Uterus (tissue), 4 donors: ENCODE measurements around the gene ABCG1. TPM values are rescaled to one million over a fixed set of nuclear protein-coding genes. Genes with fewer than 3 reads are reported as not detected.

Experiments used
- DNase-seq, 2 donors: peaks; one replicate each; pipeline ENCODE4 v3.0.0-alpha.2; 2019 to 2020
- H3K27ac ChIP-seq, 2 donors: fragments of 200-600 bp; sonication (generic); 1 replicate in 1 of 2; 2 replicates in 1 of 2; pipeline ENCODE4 v1.5.1; 2016 to 2018
- H3K27me3 ChIP-seq, 2 donors: fragments of 200-600 bp; sonication (generic); one replicate each; pipeline ENCODE4 v1.5.1; 2018 to 2019; ENCODE audit warnings: control low read depth in 1 of 2
- H3K36me3 ChIP-seq, 2 donors: fragments of 200-600 bp; sonication (generic); one replicate each; pipeline ENCODE4 v1.5.1; 2019; ENCODE audit warnings: control low read depth in 1 of 2
- H3K4me1 ChIP-seq, 2 donors: fragments of 200-600 bp; sonication (generic); one replicate each; pipeline ENCODE4 v1.5.1; 2018 to 2019; ENCODE audit warnings: control low read depth in 1 of 2
- H3K4me3 ChIP-seq, 2 donors: fragments of 200-600 bp; sonication (generic); 1 replicate in 1 of 2; 2 replicates in 1 of 2; pipeline ENCODE4 v1.5.1; 2018 to 2019; ENCODE audit warnings: mild to moderate bottlenecking in 1 of 2
- H3K9me3 ChIP-seq, 2 donors: fragments of 200-600 bp; sonication (generic); one replicate each; pipeline ENCODE4 v1.5.1; 2019; ENCODE audit warnings: control low read depth in 1 of 2
- POLR2A ChIP-seq, 2 donors: fragments of 450-650 bp; IDR thresholded peaks; one replicate each; pipeline ENCODE4 v1.6.1; 2016; ENCODE audit warnings: antibody characterized with exemption in 2 of 2, mild to moderate bottlenecking in 1 of 2, moderate library complexity in 1 of 2
- intact Hi-C: fragments of 100-400 bp; cut with DNase I; formaldehyde crosslinking; loops from one replicate; pipeline ENCODE4 v1.15.1; 2023; ENCODE audit warnings: low total_unique reads
- total RNA-seq, 4 donors: library from RNA; depleted of rRNA in 3 of 4; stranded (reverse); fragments of >200 nt in 3 of 4; gene quantifications; one replicate each; pipeline versions ENCODE4 v1.1.0 to v1.2.4, GENCODE V29; 2014 to 2023
- TF ChIP-seq, protein P1 (sequence below), 4 experiments: fragments of 200-600 bp in 2 of 4; fragments of 450-650 bp in 2 of 4; sonication (generic) in 2 of 4; IDR thresholded peaks; one replicate each; pipeline ENCODE4 v1.5.1; 2016 to 2019; ENCODE audit warnings: antibody characterized with exemption in 4 of 4, mild to moderate bottlenecking in 2 of 4, moderate library complexity in 1 of 4
- donor health status: DM: yes; HTN: yes; CAD: no.

ABCG1 gene
- total RNA-seq, 4 donors from 2014 or later: 11.8 to 51.7 (median 18.4) TPM

DNA sequence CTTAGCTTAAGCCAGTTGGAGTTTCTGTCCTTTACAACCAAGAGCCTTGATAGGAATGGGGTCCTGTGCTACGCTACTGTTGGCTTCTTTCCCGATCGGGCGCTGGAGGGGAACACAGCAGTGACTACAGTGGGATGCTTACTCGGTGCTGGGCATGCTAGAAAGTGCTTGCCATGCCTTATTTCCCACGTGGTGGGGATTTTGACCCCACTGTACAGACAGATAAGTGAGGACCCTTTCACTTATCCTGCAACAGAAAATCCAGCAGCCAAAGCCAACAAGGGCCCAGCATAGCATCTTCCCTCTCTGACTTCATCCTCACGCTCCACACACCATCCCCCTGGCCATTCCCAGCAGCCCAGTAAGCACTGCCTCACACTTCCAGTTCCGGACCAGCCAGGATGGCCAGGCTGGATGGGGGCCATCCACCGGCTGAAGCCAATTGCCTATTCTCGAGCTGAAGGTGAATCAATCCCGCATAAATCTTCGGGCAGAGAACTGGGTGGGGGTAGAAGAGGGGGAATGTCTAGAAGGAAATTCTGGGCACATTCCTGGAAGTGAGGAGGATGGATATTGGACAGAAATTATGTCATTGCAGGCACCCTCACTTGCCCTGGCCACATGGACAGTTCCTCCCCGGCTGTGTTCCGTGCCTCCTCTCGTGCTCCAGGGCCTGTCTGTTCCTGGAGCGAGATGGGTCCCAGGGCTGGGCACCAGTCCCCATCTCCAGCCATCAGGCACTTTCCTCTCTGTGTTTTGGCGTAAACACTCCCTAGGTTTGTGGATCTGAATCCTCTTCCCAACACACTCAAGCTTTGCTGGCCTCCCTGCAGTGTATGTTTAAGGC lies 2.0 kb upstream of the ABCG1 start:
- H3K27ac ChIP-seq: no peak overlapping the region
- H3K4me1 ChIP-seq: peaks cover 0 to 16% of the 10 kb centered on the region in 2 donors
- H3K36me3 ChIP-seq: no peaks in the 10 kb centered on the region
- no peaks in the 10 kb centered on the region for H3K9me3 ChIP-seq
- DNase-seq: no peak
- intact Hi-C loops: no loop called here
- H3K27me3 ChIP-seq: no peaks in the 10 kb centered on the region
- TF ChIP-seq POLR2A (IDR thresholded peaks at IDR 0.05): no peak
- TF ChIP-seq, protein P1, sequence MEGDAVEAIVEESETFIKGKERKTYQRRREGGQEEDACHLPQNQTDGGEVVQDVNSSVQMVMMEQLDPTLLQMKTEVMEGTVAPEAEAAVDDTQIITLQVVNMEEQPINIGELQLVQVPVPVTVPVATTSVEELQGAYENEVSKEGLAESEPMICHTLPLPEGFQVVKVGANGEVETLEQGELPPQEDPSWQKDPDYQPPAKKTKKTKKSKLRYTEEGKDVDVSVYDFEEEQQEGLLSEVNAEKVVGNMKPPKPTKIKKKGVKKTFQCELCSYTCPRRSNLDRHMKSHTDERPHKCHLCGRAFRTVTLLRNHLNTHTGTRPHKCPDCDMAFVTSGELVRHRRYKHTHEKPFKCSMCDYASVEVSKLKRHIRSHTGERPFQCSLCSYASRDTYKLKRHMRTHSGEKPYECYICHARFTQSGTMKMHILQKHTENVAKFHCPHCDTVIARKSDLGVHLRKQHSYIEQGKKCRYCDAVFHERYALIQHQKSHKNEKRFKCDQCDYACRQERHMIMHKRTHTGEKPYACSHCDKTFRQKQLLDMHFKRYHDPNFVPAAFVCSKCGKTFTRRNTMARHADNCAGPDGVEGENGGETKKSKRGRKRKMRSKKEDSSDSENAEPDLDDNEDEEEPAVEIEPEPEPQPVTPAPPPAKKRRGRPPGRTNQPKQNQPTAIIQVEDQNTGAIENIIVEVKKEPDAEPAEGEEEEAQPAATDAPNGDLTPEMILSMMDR (IDR thresholded peaks at IDR 0.05): no peak
- no peak overlapping the region for H3K4me3 ChIP-seq

DNA sequence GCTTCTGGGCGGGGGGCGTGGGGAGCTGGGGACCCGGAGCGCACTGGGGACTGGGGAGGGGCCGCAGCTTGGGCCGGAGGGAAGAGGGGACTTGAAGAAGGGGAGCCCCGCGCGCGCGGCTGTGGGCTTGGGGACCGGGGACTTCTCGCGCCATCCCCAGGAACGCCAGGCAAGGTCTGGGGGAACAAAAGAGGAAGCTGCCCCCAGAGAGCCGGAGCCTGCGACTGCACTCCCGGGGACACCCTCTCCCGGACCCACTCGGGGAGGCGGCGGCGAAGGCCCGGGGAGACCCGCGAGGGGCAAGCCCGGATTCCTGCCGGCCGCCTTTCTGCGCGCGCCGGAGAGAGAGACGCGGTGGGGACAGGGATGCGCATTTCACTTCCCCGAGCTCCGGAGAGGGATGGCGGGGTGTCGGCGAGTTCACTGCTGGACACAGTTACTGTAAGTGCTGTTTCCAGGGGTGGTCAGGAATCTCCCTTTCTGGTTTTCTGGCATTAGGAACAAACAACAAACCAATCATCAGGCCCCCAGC lies 732 bp downstream of the ABCG1 start:
- H3K36me3 ChIP-seq: no peaks in the 10 kb centered on the region
- H3K27me3 ChIP-seq: no peaks in the 10 kb centered on the region
- H3K9me3 ChIP-seq: no peaks in the 10 kb centered on the region
- peak overlapping the region; percentile 7 to 44 for H3K27ac ChIP-seq
- H3K4me1 ChIP-seq: peaks cover 0 to 16% of the 10 kb centered on the region in 2 donors
- peak overlapping the region; percentile 49 to 58 for H3K4me3 ChIP-seq
- intact Hi-C loops: no loop called here
- TF ChIP-seq, protein P1 (IDR thresholded peaks at IDR 0.05): no peak
- TF ChIP-seq POLR2A (IDR thresholded peaks at IDR 0.05): no peak
- no peak for DNase-seq

DNA sequence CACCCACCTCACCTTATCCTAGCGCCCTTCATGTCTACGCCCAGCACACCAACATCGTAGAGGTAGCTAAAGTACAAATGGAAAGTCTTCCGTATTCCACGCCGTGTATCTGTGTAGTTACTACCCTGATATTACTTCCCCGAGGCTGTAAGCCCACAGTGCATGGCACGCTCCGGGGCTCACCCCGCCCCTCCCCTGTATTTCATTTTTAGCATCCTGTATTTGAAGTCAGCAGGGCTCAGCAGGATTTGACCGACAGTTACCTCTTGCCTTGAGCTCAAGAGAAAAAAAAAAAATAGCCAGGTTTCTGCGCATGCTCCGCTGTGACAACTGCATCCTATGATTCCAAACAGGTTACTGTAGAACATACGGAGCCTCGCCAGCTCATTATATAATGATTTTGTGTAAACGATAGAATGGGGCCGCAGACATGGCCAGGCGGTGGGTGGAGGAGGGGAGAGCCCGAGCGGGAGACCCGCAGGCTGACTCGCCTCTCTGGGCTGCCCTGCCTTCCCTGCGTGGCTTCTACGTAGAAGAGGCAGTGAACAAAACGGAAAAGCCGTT lies 1.3 kb downstream of the ABCG1 start:
- H3K4me3 ChIP-seq: peak overlapping the region; percentile 49 to 58
- intact Hi-C loops: no loop called here
- H3K36me3 ChIP-seq: no peaks in the 10 kb centered on the region
- peak; percentile 25 to 54 for DNase-seq
- peak overlapping the region; percentile 7 to 49 for H3K27ac ChIP-seq
- H3K9me3 ChIP-seq: no peaks in the 10 kb centered on the region
- TF ChIP-seq, protein P1 (IDR thresholded peaks at IDR 0.05): no peak
- H3K4me1 ChIP-seq: peaks cover 0 to 16% of the 10 kb centered on the region in 2 donors
- H3K27me3 ChIP-seq: no peaks in the 10 kb centered on the region

DNA sequence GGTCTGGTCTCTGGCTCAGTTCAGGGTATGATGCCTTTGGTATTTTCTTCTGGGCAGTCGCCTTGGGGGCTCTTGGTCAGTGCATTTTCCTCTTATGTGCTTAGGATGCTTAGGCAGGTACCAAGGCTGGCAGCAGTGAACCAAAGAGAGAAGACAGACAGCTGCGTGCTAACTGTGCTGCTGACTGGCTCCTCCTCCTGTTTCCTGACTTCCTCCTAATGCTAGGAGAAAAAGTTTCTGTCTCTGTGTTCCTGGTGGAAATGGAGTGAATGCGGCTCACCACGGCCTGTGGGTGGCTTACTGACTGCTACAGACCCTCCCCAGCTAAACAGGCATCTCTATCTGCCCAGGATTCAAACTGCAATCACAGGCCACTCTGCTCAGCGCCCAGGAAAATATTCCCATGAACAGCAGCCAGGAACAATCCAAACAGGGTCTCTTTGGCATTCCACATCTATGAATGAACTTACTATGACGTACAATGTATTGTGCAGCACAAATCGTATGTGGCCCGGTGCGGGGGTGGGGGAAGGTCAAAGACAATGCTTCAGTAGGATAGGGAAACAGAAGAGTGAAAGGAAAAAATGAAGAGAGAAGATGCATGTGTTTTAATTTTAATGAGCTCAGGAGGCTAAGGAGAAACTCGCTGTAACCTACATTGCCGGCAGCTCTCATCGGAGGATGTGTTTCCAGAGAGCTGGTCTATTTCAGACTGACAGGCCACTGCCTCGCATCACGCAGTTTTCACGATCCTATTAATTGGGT lies 2.8 kb downstream of the ABCG1 start:
- no peak for DNase-seq
- intact Hi-C loops: no loop called here
- no peaks in the 10 kb centered on the region for H3K9me3 ChIP-seq
- H3K36me3 ChIP-seq: no peaks in the 10 kb centered on the region
- no peak for TF ChIP-seq POLR2A (IDR thresholded peaks at IDR 0.05)
- TF ChIP-seq, protein P1 (IDR thresholded peaks at IDR 0.05): no peak
- H3K4me1 ChIP-seq: peaks cover 0 to 16% of the 10 kb centered on the region in 2 donors
- no peaks in the 10 kb centered on the region for H3K27me3 ChIP-seq
- no peak overlapping the region for H3K4me3 ChIP-seq
- no peak overlapping the region for H3K27ac ChIP-seq
